SK-N-MC (cell line): ENCODE results near the gene ZMYND8.
"Not testable (repeated sequence)": the region's sequence is repeated elsewhere in the genome, so short reads cannot be mapped to it uniquely, and the experiment has no call there.

Source experiments
- DNase-seq: peaks from one replicate; pipeline ENCODE4 v3.0.0-alpha.2; 2011; ENCODE audit warnings: low read depth, low spot score
- H3K27ac ChIP-seq: fragments of 200-600 bp; sonication (generic); 2 replicates; pipeline ENCODE4 v1.5.1; 2016; ENCODE audit warnings: mixed run types
- H3K36me3 ChIP-seq: fragments of 200-600 bp; sonication (generic); 2 replicates; pipeline ENCODE4 v1.6.1; 2017; ENCODE audit warnings: antibody characterized with exemption, low read length, mixed read lengths; ENCODE audit not compliant: insufficient read depth
- H3K4me3 ChIP-seq: fragments of 200-600 bp; sonication (generic); 2 replicates; pipeline ENCODE4 v1.5.1; 2016
- H3K9ac ChIP-seq: fragments of 200-600 bp; sonication (generic); 2 replicates; pipeline ENCODE4 v1.8.0; 2017; ENCODE audit warnings: mixed run types, mixed read lengths; ENCODE audit not compliant: insufficient read length
- H3K9me3 ChIP-seq: fragments of 200-600 bp; sonication (generic); 2 replicates; pipeline ENCODE4 v1.6.1; 2017; ENCODE audit warnings: low read depth, mild to moderate bottlenecking, antibody characterized with exemption, low read length, moderate library complexity, mixed read lengths
- EZH2 ChIP-seq: fragments of 200-600 bp; sonication (generic); IDR thresholded peaks from one replicate; pipeline ENCODE4 v1.6.1; 2017; ENCODE audit warnings: antibody characterized with exemption
- FOXP2 ChIP-seq: optimal IDR thresholded peaks from 2 replicates; pipeline ENCODE3; 2011; ENCODE audit warnings: mild to moderate bottlenecking, moderate library complexity; ENCODE audit not compliant: insufficient read depth; ENCODE audit errors: extremely low read length, control extremely low read depth
- POLR2AphosphoS5 ChIP-seq: IDR thresholded peaks from 2 replicates; pipeline ENCODE4 v1.6.1; 2012; ENCODE audit warnings: mild to moderate bottlenecking, low read depth, low read length, borderline replicate concordance

ZMYND8 gene

DNA sequence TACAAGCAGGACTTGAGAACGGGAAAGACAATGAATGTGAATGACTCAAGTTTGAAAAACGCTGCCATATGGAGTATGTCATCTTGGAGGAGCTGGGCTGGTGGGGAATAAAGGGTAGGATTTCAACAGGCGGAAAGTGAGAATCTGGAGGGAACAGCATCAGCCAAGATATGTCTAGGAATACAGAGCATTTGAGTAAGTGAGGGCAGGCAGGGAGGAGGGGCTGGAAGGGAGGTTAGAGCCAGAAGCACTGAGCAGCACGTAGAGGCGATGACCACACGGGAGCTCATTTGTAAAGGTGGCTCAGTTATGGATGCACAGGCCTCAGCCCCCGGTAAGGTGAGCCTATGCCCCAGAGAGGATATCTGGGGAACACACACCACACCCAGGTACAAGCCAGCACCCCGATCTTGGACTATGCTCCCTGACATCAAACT is 115.1 kb downstream of the ZMYND8 start:
- no peak for TF ChIP-seq EZH2
- no peak for TF ChIP-seq POLR2AphosphoS5
- TF ChIP-seq FOXP2: no peak
- Histone ChIP-seq H3K4me3 (no peak overlapping the region), H3K27ac (no peak overlapping the region), H3K9ac (no peak overlapping the region), H3K9me3 (no peaks in the 10 kb centered on the region), H3K36me3 (peaks cover 29% of the 10 kb centered on the region)
- DNase-seq: no peak

DNA sequence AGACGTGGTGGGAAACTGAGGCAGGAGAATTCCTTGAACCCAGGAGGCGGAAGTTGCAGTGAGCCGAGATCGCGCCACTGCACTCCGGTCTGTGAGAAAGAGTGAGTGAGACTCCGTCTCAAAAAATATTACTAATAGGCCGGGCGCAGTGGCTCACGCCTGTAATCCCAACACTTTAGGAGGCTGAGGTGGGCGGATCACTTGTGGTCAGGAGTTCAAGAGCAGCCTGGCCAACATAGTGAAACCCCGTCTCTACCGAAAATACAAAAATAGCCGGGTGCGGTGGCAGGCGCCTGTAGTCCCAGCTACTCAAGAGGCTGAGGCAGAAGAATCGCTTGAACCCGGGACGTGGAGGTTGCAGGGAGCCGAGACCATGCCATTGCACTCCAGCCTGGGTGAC is 116.4 kb downstream of the ZMYND8 start:
- H3K4me3 ChIP-seq, DNase-seq, H3K9ac ChIP-seq, H3K27ac ChIP-seq, H3K9me3 ChIP-seq: not testable (repeated sequence)
- H3K36me3 ChIP-seq: peaks cover 33% of the 10 kb centered on the region

DNA sequence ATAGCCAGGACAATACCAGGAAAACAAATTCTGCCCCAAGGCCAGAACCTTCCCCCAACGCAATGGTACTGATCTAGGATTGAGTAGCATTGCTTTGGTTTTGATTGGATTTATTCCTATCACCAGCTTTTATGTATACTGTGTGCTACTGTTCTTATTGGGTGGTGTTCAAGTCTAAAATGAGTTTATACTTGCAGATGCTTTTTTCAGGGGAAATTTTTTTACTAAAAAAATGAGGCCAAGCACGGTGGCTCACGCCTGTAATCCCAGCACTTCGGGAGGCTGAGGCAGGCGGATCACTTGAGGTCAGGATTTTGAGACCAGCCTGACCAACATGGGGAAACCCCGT is 116.8 kb downstream of the ZMYND8 start:
- no peak for DNase-seq
- Histone ChIP-seq H3K27ac (no peak overlapping the region), H3K9ac (no peak overlapping the region), H3K36me3 (peaks cover 36% of the 10 kb centered on the region), H3K4me3 (no peak overlapping the region), H3K9me3 (no peaks in the 10 kb centered on the region)
- no peak for TF ChIP-seq POLR2AphosphoS5
- TF ChIP-seq EZH2: no peak
- TF ChIP-seq FOXP2: no peak

DNA sequence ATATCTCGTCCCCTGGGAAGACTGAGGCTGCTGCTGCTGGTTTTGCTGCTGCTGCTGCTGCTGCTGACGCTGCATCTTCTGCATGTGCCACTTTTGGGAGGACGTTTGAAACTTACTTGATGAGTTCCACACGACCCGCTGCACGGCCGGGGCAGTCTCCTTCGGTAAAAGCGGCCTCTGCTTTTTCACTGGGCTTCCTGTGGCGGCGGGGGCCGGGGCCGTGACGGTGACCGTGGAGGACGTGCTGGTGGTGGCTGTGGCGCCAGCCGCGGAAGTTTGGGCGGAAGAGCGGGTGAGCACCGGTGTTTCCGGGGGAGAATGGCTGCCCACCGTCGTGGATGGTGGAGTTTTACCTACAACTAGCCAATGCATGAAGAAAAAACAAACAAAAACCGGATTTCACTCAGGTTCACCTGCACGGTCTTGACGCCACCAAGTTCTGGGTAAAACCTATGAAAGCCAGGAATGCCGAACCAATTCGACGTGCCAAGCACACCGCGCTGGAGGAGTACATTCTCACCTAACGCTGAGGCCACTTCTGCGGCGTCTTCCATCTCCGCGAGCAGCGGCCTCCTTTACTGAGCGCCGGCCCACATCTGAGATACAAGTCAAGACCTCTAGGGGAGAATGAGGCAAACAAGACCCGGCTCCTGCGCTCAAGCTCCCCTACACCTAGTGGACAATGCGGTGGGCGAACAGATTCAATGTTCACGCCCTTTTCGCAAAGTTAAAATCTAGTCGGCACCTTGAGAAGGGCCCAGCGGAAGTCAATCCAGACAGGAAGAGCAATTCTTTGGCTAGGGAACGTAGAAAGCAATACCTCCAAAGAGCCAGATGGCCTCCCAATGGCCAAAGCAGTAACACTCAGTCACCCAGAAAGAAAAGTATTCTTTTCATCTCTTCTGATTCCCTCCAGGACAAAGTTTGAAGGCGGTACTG is 117.5 kb downstream of the ZMYND8 start:
- DNase-seq: no peak
- H3K9ac ChIP-seq: no peak overlapping the region
- TF ChIP-seq EZH2: no peak
- TF ChIP-seq FOXP2: no peak
- no peak for TF ChIP-seq POLR2AphosphoS5
- H3K9me3 ChIP-seq: no peaks in the 10 kb centered on the region
- H3K4me3 ChIP-seq: no peak overlapping the region
- no peak overlapping the region for H3K27ac ChIP-seq
- peaks cover 42% of the 10 kb centered on the region for H3K36me3 ChIP-seq

DNA sequence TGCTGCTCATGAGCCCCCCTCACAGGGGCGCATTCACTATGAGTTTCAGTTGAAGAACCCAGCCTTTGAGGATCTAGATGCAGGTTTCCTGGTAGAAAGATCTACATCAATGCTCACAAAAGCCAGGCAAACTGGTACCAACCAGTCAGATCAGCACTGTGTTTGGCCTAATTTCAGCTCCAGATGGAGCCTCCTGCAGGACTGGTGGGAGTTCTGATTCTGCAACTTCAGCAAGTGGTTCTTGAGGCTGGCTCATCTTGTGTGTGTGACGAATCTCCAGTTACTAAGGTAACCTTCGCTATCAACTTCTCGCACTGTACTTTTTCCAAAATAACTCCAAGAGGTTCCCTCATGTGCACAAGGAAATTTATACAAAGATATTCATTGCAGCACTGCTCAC is 118.8 kb downstream of the ZMYND8 start:
- Histone ChIP-seq H3K36me3 (peaks cover 51% of the 10 kb centered on the region), H3K9me3 (no peaks in the 10 kb centered on the region), H3K27ac (no peak overlapping the region), H3K9ac (no peak overlapping the region), H3K4me3 (no peak overlapping the region)
- TF ChIP-seq EZH2 (no peak), FOXP2 (no peak), POLR2AphosphoS5 (no peak)
- no peak for DNase-seq

DNA sequence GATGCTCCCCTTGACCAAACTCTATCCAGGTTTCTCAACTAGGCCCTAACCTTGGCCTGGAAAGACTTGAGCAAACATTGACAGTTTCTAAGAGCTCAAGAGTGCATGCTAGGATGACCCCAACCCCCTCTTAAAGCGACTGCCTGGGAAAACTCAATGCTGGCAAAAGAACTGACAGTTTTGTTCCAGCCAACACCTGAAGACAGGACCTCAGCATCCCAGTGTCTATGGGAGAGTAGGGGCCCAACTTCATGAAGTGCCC is 119.9 kb downstream of the ZMYND8 start:
- TF ChIP-seq EZH2 (no peak), FOXP2 (no peak), POLR2AphosphoS5 (no peak)
- H3K9ac ChIP-seq: no peak overlapping the region
- no peak overlapping the region for H3K4me3 ChIP-seq
- peaks cover 51% of the 10 kb centered on the region for H3K36me3 ChIP-seq
- no peak for DNase-seq
- no peak overlapping the region for H3K27ac ChIP-seq
- no peaks in the 10 kb centered on the region for H3K9me3 ChIP-seq

DNA sequence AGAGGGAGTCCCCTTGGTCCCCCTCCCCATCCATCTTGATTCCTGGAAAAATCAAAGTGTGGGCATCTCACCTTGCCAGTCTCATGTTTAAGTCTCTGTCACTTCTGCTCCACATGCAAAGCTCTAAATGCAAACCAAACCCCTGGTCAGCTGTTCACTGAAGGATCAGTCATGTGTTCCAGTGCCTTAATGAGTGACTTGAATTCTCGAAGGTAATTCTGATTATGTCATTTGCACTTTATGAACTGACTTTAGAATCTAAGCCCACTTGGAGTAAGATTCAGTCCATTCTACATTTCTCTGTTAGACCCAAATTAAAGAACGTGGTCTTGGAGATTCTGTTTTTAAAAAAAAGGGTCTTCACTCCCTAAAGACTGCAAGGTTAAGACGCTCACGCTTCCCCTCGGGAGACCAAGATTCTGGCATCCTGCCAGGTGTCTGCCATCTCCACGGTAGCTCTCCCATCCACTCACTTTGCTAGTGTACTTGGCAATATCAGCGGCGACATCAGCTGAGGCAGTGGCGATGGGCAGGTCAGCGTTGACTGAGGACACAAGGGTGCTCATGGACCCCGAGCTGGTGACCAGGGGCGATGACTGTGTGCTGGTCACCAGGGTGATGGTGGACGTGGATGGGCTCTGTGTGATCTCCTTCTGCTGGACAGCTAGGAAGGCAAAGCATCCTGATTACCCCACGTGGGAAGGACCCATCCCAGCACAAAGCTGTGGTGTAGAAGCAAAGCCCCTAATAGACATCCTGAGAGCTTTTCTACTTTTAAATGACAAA is 120.5 kb downstream of the ZMYND8 start:
- no peak overlapping the region for H3K4me3 ChIP-seq
- no peaks in the 10 kb centered on the region for H3K9me3 ChIP-seq
- no peak overlapping the region for H3K9ac ChIP-seq
- no peak for TF ChIP-seq FOXP2
- no peak for TF ChIP-seq EZH2
- no peak overlapping the region for H3K27ac ChIP-seq
- H3K36me3 ChIP-seq: peaks cover 51% of the 10 kb centered on the region
- no peak for DNase-seq

DNA sequence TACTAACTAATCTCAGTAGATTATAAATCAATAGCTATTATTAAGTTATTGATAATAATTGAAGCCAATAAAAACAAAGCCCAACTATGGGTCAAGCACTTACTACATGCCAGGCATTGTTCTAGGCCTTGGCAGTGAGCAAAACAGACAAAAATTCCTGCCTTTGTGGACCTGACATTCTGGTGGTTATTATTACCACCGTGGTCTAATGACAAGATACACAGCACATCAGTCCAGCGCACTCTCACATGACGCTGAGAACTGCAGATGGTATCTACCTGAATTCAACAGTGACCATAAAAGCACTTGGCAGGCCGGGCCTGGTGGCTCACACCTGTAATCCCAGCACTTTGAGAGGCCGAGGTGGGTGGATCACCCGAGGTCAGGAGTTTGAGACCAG is 121.4 kb downstream of the ZMYND8 start:
- no peak overlapping the region for H3K27ac ChIP-seq
- no peak overlapping the region for H3K4me3 ChIP-seq
- H3K36me3 ChIP-seq: peaks cover 51% of the 10 kb centered on the region
- TF ChIP-seq POLR2AphosphoS5 (no peak), FOXP2 (no peak), EZH2 (no peak)
- H3K9me3 ChIP-seq: no peaks in the 10 kb centered on the region
- no peak for DNase-seq
- no peak overlapping the region for H3K9ac ChIP-seq
